HG02973 (cell line): Measurements from ENCODE around the gene RGS10.
"Not testable (repeated sequence)": the region's sequence is repeated elsewhere in the genome, so short reads cannot be mapped to it uniquely, and the experiment has no call there.

Experiments
- ATAC-seq: cut with Tn5 transposase; IDR thresholded peaks from one replicate; pipeline ENCODE4 v1.9.1; 2021; ENCODE audit warnings: moderate library complexity; ENCODE audit not compliant: unreplicated experiment

RGS10 gene

GRCh38 chr10:119539359-119539825, 3.1 kb downstream of the RGS10 start:
- ATAC-seq, result no peak

- ATAC-seq, result no peak
Observed at GRCh38 chr10:119538632-119539358, 3.7 kb downstream of the RGS10 start.

GRCh38 chr10:119537953-119538630, 4.4 kb downstream of the RGS10 start:
- no peak for ATAC-seq

GRCh38 chr10:119536508-119537025, 6.0 kb downstream of the RGS10 start:
- no peak for ATAC-seq

- no peak for ATAC-seq
Observed at GRCh38 chr10:119535837-119536507, 6.5 kb downstream of the RGS10 start.

- ATAC-seq, result no peak
Observed at GRCh38 chr10:119535305-119535704, 7.2 kb downstream of the RGS10 start.

GRCh38 chr10:119533473-119533872, 9.0 kb downstream of the RGS10 start:
- ATAC-seq, result no peak

GRCh38 chr10:119532791-119533190, 9.7 kb downstream of the RGS10 start:
- not testable (repeated sequence) for ATAC-seq

- not testable (repeated sequence) for ATAC-seq
Observed at GRCh38 chr10:119532251-119532650, 10.3 kb downstream of the RGS10 start.

GRCh38 chr10:119531067-119531466, 11.5 kb downstream of the RGS10 start:
- no peak for ATAC-seq

GRCh38 chr10:119528663-119529237, 13.8 kb downstream of the RGS10 start:
- ATAC-seq, result not testable (repeated sequence)

GRCh38 chr10:119526621-119527592, 15.6 kb downstream of the RGS10 start:
- ATAC-seq, result no peak

- no peak for ATAC-seq
Observed at GRCh38 chr10:119526149-119526548, 16.4 kb downstream of the RGS10 start.

GRCh38 chr10:119525116-119525515, 17.4 kb downstream of the RGS10 start:
- no peak for ATAC-seq

GRCh38 chr10:119524720-119525070, 17.8 kb downstream of the RGS10 start:
- ATAC-seq, result no peak

GRCh38 chr10:119523895-119524719, 18.4 kb downstream of the RGS10 start:
- no peak for ATAC-seq

- ATAC-seq, result no peak
Observed at GRCh38 chr10:119522747-119523426, 19.6 kb downstream of the RGS10 start.

GRCh38 chr10:119521443-119522204, 20.9 kb downstream of the RGS10 start:
- no peak for ATAC-seq
